IMR-90 (cell line): ENCODE results near the gene L3MBTL4.

Source experiments
- CEBPB ChIP-seq: IDR thresholded peaks from 2 replicates; pipeline ENCODE4 v1.6.1; 2012; ENCODE audit warnings: low read depth, low read length, improper control_type of control experiment
- CHD1 ChIP-seq: IDR thresholded peaks from 2 replicates; pipeline ENCODE4 v1.6.1; 2012; ENCODE audit warnings: low read depth, low read length, improper control_type of control experiment
- CTCF ChIP-seq: conservative IDR thresholded peaks from 2 replicates; pipeline ENCODE4 v1.5.1; 2012; ENCODE audit warnings: mild to moderate bottlenecking, low read depth, low read length, improper control_type of control experiment
- FOS ChIP-seq: fragments of 150-350 bp; IDR thresholded peaks from 2 replicates; pipeline ENCODE4 v1.6.1; 2016; ENCODE audit warnings: low read depth, low read length
- MAFK ChIP-seq: IDR thresholded peaks from 2 replicates; pipeline ENCODE4 v1.6.1; 2012; ENCODE audit warnings: low read depth, low read length, improper control_type of control experiment
- MAZ ChIP-seq: IDR thresholded peaks from 2 replicates; pipeline ENCODE4 v1.6.1; 2012; ENCODE audit warnings: low read depth, mild to moderate bottlenecking, low read length, improper control_type of control experiment, moderate library complexity, borderline replicate concordance
- MXI1 ChIP-seq: IDR thresholded peaks from 2 replicates; pipeline ENCODE4 v1.6.1; 2012; ENCODE audit warnings: low read depth, mild to moderate bottlenecking, low read length, moderate library complexity, borderline replicate concordance
- NFE2L2 ChIP-seq: fragments of 150-350 bp; IDR thresholded peaks from 2 replicates; pipeline ENCODE4 v1.6.1; 2016; ENCODE audit warnings: low read depth, mild to moderate bottlenecking, low read length
- POLR2A ChIP-seq: IDR thresholded peaks from 2 replicates; pipeline ENCODE4 v1.6.1; 2012; ENCODE audit warnings: mild to moderate bottlenecking, low read depth, low read length
- RAD21 ChIP-seq: IDR thresholded peaks from 2 replicates; pipeline ENCODE4 v1.6.1; 2012; ENCODE audit warnings: low read length, improper control_type of control experiment
- RFX5 ChIP-seq: IDR thresholded peaks from 2 replicates; pipeline ENCODE4 v1.8.0; 2012; ENCODE audit warnings: low read depth, mild to moderate bottlenecking, low read length, moderate library complexity
- SMC3 ChIP-seq: fragments of 150-350 bp; IDR thresholded peaks from 2 replicates; pipeline ENCODE4 v1.6.1; 2016; ENCODE audit warnings: low read depth, mild to moderate bottlenecking, antibody characterized with exemption, low read length, moderate library complexity
- USF2 ChIP-seq: fragments of 150-350 bp; IDR thresholded peaks from 2 replicates; pipeline ENCODE4 v1.6.1; 2017; ENCODE audit warnings: mild to moderate bottlenecking, antibody characterized with exemption, low read length, low read depth

DNA sequence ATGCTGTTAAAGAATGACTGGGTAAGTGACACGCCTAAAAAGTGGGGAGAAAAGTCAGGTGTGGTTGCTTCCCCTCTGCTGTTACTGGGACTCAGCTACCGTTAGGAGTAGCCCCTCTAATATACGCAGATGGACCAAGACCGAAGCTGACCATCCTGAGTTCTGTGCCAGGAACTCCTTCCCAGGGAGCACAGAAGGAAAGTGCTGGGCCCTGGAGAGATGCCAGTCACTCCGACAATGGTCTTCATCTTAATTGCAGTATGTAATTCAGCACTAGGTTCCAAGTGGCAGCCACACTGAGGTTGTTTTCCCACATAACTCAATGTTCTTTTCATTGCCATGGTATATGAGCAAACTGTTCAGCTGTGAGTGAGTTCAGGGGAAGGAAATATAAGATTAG, 499.8 kb downstream of the L3MBTL4 start:
- TF ChIP-seq CTCF (no peak), MAFK (no peak), FOS (no peak), CEBPB (no peak), SMC3 (no peak), MXI1 (no peak), RAD21 (no peak), POLR2A (no peak), MAZ (no peak), RFX5 (no peak), NFE2L2 (no peak), USF2 (no peak), CHD1 (no peak)
